ENCODE results near the gene ASTL. TPM values are rescaled to one million over a fixed set of nuclear protein-coding genes. Genes with fewer than 3 reads are reported as not detected.

The ASTL gene
- total and polyA plus RNA-seq, 2 of the 13 experiments (the other 11 are each of a cell fraction or from before 2014, with no cell fraction given) = not detected

DNA sequence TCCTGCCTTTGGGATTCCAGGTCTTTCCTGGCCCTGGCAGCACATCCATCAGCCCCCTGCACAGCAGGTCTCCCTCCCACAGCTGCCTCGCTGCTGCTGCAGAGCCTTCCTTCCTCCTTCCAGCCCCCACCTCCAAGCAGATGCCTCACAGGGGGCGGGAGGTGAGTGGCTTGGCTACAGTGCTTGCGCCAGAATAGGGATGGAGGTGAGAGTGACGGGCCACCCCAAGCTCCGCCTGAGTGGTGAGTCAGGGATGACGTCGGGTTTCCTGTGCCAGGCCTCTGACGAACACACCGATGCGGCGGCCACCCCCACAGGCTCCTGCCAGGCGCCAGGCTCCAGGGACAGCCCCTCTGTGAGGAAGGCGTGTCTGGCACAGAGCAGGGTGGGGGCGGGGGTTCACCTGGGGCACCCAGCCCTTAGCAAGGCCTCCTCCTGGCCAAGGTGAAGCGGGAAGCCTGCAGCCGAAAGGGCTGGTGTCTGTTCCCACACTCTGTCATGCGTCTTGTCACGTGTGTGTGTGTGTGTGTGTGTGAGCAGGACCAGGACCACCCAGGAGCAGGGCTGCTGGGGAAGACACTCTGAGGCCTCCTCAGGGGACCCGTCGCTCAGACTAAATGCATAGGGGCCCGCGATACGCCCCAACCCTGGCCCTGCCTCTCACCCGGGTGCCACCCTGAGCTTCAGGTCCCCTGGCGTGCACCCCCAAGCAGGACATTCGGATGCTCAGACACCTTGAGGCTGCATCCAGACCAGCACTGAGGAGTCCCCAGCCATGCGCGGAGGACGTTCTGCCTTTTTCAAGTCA lies 10.3 kb upstream of the ASTL start:
- Histone ChIP-seq H3K36me3 (replicated peaks in 1 of 2; ENCODE audit: control insufficient read depth in 1 of 2, insufficient read depth in 2 of 2, low read length in 2 of 2) (no peaks in the 10 kb centered on the region), H4K20me1 (ENCODE audit: insufficient read depth, low read length) (no peaks in the 10 kb centered on the region), H3K9me3 (ENCODE audit: low read length) (no peaks in the 10 kb centered on the region), H3K4me1 (ENCODE audit: insufficient read depth, low read length) (peaks cover 15% of the 10 kb centered on the region), H2AFZ (ENCODE audit: low read length) (no peak overlapping the region), H3K4me2 (ENCODE audit: low read depth, low read length) (peak overlapping the region; percentile 18; the same call in 1 of the 2 replicates), H3K9ac (ENCODE audit: insufficient read depth, low read depth, low read length) (no peak overlapping the region), H3K79me2 (ENCODE audit: insufficient read depth, low read length) (no peaks in the 10 kb centered on the region), H3K27me3 (ENCODE audit: control insufficient read depth in 1 of 2, insufficient read depth in 2 of 2, low read length in 2 of 2) (peaks cover 17 to 66% of the 10 kb centered on the region in 2 experiments), H3K4me3 (replicated peaks in 1 of 3; ENCODE audit: insufficient read depth in 1 of 3, low read depth in 2 of 3, low read length in 3 of 3) (peak overlapping the region in 1 of 3 experiments; percentile 11; a peak in 1 of 6 replicates), H3K27ac (ENCODE audit: extremely low read length, insufficient read depth, low read length) (no peak overlapping the region)
- FAIRE-seq = no peak
- ChIA-PET CTCF (ENCODE audit: low intra/inter-chr PET ratio, low total read pairs) (no interaction called here), POLR2A (no interaction called here)
- intact Hi-C loops (cut with micrococcal nuclease; ENCODE audit: unreplicated experiment) (no loop called here), in situ Hi-C loops (cut with HindIII; ENCODE audit: extremely low pct_ligation_motif_present, low pct_unique_long_range_greater_than_20kb) (loop anchor here (25.0 kb wide), 1 partner anchor 364 kb away; the partner anchor contains the start of gene NEURL3)
- TF ChIP-seq FOSL2 (CRISPR knock-in tag; IDR thresholded peaks at IDR 0.05) (peak; percentile 70), ZBTB21 (CRISPR knock-in tag; IDR thresholded peaks at IDR 0.05) (peak; percentile 89), STAT5B (CRISPR knock-in tag; IDR thresholded peaks at IDR 0.05) (no peak), BHLHE40 (IDR thresholded peaks at IDR 0.05; ENCODE audit: low read length) (0 out of 2 replicates have a peak, but pooled peaks have one; percentile 24), ZNF780A (CRISPR knock-in tag; IDR thresholded peaks at IDR 0.05) (no peak), HNRNPLL (IDR thresholded peaks at IDR 0.05; ENCODE audit: low read depth, low read length, poor library complexity, severe bottlenecking) (peak; percentile 13), MTA1 (CRISPR knock-in tag; IDR thresholded peaks at IDR 0.05; ENCODE audit: borderline replicate concordance) (0 out of 2 replicates have a peak, but pooled peaks have one; percentile 25), CREB1 (IDR thresholded peaks at IDR 0.05) (peak; percentile 82), CREB1 (CRISPR knock-in tag; IDR thresholded peaks at IDR 0.05) (no peak)
- WGBS (ENCODE audit: low lambda C conversion rate) = 18% methylated on average over 13 of the region's 29 CpGs
- no TSS peak for BruUV-seq (replicated peaks)
- no peak for DNase-seq (ENCODE audit: low spot score)
- no peak for ATAC-seq
